Bronchial smooth muscle cell (primary cell): ENCODE results near the gene PDE7B. TPM values are rescaled to one million over a fixed set of nuclear protein-coding genes. Genes with fewer than 3 reads are reported as not detected.

Experiments used
- total RNA-seq: library from RNA; depleted of rRNA; stranded (reverse); fragments of >200 nt; gene quantifications from 2 replicates; pipeline ENCODE4 v1.2.1, GENCODE V29; 2014

The PDE7B gene
- 43.3 and 65.6 TPM in 2 replicates for total RNA-seq

GRCh38 chr6:135851442-135852271 lies at the start of gene PDE7B:
Gene PDE7B, plus strand, starts transcription at chr6:135851701.

